Kidney tubule cell (primary cell): ENCODE results near the gene DSC1.
"Not testable (repeated sequence)": the region's sequence is repeated elsewhere in the genome, so short reads cannot be mapped to it uniquely, and the experiment has no call there.

ENCODE experiments used
- DNase-seq: peaks from one replicate; pipeline ENCODE4 v3.0.0-alpha.2; 2018; ENCODE audit warnings: low spot score

The DSC1 gene

GRCh38 chr18:31162825-31163435 is at the start of gene DSC1:
Gene DSC1 (minus strand): TSS chr18:31162856. CDS start chr18:31162594, 262 bp downstream.
- no peak for DNase-seq

DNA sequence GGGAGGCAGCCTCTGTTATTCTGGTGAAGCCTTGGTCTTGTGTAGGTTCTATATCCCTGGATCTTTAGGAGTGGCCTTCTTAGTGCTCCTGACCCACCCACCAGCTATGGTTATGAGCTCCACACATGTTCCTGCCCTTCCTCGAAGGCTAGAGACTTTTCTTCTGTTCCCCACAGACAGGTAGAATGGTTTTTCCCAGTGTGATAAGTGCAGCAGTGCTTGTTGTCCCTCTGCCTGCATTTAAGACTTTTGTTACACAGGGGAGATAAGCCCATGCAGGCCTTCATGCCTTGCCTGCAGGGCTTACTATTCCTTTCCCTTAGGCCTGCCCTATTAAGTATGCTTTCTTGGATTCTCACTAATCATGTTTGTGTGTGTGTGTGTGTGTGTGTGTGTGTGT is 48.4 kb upstream of the DSC1 start:
- no peak for DNase-seq

GRCh38 chr18:31209041-31209440 is 46.4 kb upstream of the DSC1 start:
- peak; percentile 42 for DNase-seq

- DNase-seq, result no peak
These were observed 44.7 kb upstream of the DSC1 start for GRCh38 chr18:31207391-31207790.

- peak; percentile 99 for DNase-seq
These were observed 44.2 kb upstream of the DSC1 start for GRCh38 chr18:31206787-31207381.

DNA sequence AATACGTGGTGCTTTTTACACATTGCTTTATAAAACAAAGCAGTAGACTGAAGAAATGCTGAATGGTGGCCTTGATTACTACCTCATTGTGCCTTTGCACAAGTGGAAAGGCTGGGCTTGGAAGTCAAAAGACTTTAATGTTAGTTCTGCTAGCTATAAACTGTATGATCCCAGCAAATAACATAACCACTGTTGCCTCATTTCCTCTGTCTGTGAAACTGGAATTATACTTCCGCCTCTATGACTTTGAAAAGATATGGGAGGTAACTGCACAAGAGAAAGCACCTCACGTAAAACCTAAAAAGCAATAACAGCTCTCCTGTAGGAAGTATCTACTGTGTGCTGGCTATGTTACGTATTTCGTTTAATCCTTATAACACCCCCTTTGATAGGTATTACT is 43.4 kb upstream of the DSC1 start:
- no peak for DNase-seq

DNA sequence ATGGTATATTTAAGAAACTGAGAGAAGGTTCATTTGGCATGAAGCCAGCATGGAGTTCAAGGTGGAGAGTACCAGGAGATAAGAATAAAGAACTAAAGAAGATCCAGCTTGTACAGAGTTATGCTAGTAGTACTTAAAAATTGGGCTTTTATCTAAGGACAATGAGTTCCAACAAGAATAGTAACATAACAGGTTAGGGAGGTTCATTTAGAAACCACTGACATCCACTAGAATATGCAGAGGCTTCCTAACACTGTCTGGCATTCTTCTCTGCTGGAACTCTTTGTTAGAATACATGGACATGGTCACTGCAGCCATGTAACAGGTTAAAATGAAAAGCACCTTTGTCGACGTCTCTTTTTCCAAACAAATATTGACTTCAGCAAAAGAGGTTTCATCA is 42.6 kb upstream of the DSC1 start:
- DNase-seq, result no peak

DNA sequence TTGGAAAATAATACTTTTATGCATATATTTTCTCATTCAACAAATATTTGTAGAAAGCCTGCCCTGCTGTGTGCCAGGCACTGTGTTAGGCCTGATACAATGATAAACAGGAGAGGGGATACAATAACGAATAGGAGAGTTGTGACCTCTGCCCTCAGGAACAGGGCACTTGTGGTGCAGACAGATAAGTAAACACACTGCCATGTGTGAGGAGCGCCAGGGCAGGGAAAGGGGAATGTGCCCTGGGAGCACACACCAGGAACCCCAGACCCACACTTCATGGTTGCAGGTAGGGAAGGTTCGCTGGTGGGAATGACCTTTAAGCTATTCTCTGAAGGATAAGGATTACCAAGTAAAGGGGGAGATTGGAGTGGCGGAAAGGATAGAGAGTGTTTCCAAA is 42.2 kb upstream of the DSC1 start:
- DNase-seq, result no peak

GRCh38 chr18:31204166-31204565 is 41.5 kb upstream of the DSC1 start:
- no peak for DNase-seq

GRCh38 chr18:31203794-31204148 is 41.1 kb upstream of the DSC1 start:
- DNase-seq, result no peak

GRCh38 chr18:31203096-31203793 is 40.6 kb upstream of the DSC1 start:
- no peak for DNase-seq

DNA sequence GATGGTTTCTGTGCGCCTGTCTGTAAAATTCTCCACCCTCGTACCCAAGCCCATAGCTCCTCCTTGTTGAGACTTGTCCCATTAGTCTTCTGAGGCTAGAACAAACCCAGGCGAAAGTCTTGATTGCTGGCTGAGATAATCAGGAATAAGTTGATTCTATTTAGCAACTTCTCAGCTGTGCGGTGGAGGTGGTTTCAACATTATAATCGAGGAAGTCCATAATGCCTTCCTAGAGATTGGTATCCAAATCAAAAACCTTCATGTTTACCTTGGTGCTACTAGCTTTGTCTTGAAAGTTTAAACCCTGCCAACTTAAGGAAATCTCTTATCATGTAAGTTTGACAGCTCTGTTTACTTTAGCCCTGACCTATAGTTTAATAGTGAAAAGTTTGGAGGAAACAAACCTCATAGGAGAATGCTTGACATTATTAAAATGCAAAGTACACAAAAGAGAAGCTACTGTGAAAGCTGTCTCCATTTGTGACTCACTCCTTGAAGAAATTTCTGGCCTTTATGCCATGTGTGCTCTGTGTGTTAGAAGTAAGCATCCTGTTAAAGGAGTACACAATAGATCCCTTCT is 36.6 kb upstream of the DSC1 start:
- DNase-seq, result peak; percentile 36

DNA sequence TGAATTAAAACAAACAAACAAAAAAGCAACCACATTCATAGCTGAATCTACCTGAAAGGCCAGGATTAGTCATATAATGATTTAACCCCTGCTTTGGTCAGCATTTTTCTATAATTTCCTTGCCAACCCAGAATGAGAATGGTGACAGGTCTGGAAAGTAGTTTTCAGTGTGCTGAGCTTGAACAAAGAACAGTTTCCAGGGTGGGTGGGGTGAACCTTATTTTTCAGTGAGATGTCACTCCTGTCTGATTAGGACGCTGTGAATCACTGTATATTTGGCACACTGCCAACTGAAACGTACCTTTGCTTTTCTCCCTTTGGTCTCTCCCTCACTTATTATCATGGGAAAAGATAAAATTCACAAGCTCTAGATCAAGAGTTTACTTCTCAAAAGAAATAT is 35.0 kb upstream of the DSC1 start:
- DNase-seq, result peak; percentile 75

GRCh38 chr18:31195063-31195462 is 32.4 kb upstream of the DSC1 start:
- no peak for DNase-seq

DNA sequence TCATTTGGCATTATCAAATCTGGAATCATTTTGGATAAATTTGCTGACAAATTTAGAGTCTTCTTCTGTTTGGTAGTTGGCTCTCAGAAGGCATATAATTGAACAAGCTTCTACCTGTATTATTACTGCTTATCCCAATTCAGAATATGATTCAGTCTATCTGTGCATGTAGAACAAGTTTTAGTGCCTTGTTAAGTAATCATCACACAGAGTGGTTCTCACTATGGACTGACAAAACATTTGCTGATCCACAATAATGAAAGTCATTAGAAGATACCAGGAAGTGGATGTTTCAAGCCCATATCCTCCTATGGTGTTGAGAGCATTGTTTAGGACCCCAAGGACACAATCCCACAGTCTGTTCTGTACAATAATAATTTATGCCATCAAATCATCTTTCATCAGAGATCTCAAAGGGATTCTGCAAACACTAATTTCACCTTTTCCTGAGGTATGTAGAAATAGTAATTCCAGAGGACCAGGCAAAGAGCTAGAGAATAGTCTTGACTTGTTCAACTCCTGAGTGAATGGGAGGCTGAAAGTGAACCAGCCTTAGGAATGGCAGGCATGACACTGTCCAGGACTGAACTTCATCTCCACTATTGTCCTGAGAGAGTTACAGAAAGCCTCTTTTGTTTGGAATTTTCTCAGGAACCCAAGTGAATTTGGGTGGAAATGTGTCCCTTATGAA is 29.6 kb upstream of the DSC1 start:
- DNase-seq, result no peak

GRCh38 chr18:31190919-31191318 is 28.3 kb upstream of the DSC1 start:
- no peak for DNase-seq

DNA sequence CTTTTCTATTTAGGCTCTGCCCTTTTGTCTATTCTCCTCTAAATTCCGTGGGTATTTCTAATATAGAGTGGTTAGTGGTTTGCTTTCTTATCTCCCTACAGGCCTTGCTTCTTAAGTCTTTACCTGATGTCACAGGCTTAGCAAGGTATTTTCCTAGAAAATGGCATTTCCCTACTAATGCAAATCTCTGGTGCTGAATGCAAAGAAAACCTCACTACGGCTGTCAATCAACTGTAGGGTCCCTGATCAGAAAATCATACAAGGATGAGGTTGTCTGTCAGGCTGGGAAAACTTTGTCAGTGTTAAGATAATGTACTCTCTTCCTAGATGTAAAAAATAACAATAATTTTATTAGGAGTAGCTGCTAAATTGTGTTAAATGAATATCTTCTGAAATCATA is 27.1 kb upstream of the DSC1 start:
- no peak for DNase-seq

- peak; percentile 81 for DNase-seq
These were observed 22.7 kb upstream of the DSC1 start for GRCh38 chr18:31185186-31185950.

DNA sequence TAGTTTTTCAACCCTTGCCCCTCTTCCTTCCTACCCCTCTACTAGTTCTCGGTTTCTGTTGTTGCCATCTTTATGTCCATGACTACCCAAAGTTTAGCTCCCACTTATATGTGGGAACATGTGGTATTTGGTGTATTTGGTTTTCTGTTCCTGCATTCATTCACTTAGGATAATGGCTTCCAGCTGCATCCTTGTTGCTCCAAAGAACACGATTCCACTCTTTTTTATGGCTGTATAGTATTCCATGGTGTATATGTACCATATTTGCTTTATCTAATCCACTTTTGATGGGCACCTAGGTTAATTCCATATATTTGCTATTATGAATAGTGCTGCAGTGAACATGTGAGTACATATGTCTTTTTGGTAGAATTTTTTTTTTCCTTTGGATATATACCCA is 20.6 kb upstream of the DSC1 start:
- no peak for DNase-seq

GRCh38 chr18:31177369-31177768 is 14.7 kb upstream of the DSC1 start:
- DNase-seq, result not testable (repeated sequence)

- peak; percentile 88 for DNase-seq
These were observed 13.9 kb upstream of the DSC1 start for GRCh38 chr18:31176531-31176930.
